Aorta (tissue), 5 donors: ENCODE measurements around the gene NBEAL1. TPM values are rescaled to one million over a fixed set of nuclear protein-coding genes. Genes with fewer than 3 reads are reported as not detected.
"Not testable (repeated sequence)": the region's sequence is repeated elsewhere in the genome, so short reads cannot be mapped to it uniquely, and the experiment has no call there.

ENCODE experiments used
- ATAC-seq: fragments of 200-7000 bp; cut with Tn5 transposase; one replicate; pipeline ENCODE4 v1.9.1; 2022; ENCODE audit warnings: moderate library complexity; ENCODE audit not compliant: low FRiP score
- DNase-seq, 2 donors: peaks; one replicate each; pipeline ENCODE4 v3.0.0-alpha.2; 2020
- H3K27ac ChIP-seq, 2 donors: one replicate each; pipeline ENCODE4 v1.5.1; 2013; ENCODE audit warnings: low read length in 2 of 2, mild to moderate bottlenecking in 2 of 2, moderate library complexity in 2 of 2, control low read depth in 1 of 2, inconsistent platforms in 1 of 2, low read depth in 1 of 2
- H3K27me3 ChIP-seq, 2 donors: one replicate each; pipeline ENCODE4 v1.6.1; 2013; ENCODE audit warnings: control low read depth in 1 of 2, low read length in 1 of 2, mild to moderate bottlenecking in 1 of 2, moderate library complexity in 1 of 2; ENCODE audit not compliant: insufficient read depth in 2 of 2, control insufficient read depth in 1 of 2
- H3K36me3 ChIP-seq, 2 donors: one replicate each; pipeline ENCODE4 v1.6.1; 2013; ENCODE audit warnings: control low read depth in 1 of 2, low read length in 1 of 2, mild to moderate bottlenecking in 1 of 2; ENCODE audit not compliant: insufficient read depth in 2 of 2, control insufficient read depth in 1 of 2
- H3K4me1 ChIP-seq, 2 donors: one replicate each; pipeline ENCODE4 v1.6.1; 2013; ENCODE audit warnings: low read length in 2 of 2, control low read depth in 1 of 2, mild to moderate bottlenecking in 1 of 2, moderate library complexity in 1 of 2; ENCODE audit not compliant: insufficient read depth in 2 of 2, control insufficient read depth in 1 of 2
- H3K4me3 ChIP-seq, 2 donors: one replicate each; pipeline ENCODE4 v1.5.1; 2013; ENCODE audit warnings: low read length in 2 of 2, control low read depth in 1 of 2, mild to moderate bottlenecking in 1 of 2
- H3K9me3 ChIP-seq: one replicate; pipeline ENCODE4 v1.6.1; 2013; ENCODE audit warnings: mild to moderate bottlenecking, low read length; ENCODE audit not compliant: control insufficient read depth
- WGBS, 2 donors: extraction: QIAGEN DNeasy Blood & Tissue Kit; methylation state at CpG; one replicate each; pipeline ENCODE4 v1.1.7; 2013; 5-methylcytosine and 5-hydroxymethylcytosine counted together
- intact Hi-C, 2 donors: fragments of 100-400 bp; cut with DNase I; formaldehyde crosslinking; loops; one replicate each; pipeline versions ENCODE4 v1.14.2 to v1.15.0; 2022
- polyA plus RNA-seq, 2 donors: library from polyadenylated mRNA; stranded (reverse); fragments of 200-250 nt; gene quantifications; one replicate each; pipeline ENCODE4 v1.2.3, GENCODE V29; 2013
- total RNA-seq, 2 donors: library from RNA; stranded (reverse); fragmentation: NEBNext Ultra II Directional; extraction: Animal tissue kit (Norgen Biotek cat#: 25700); gene quantifications; one replicate each; pipeline ENCODE4 v1.2.1, GENCODE V29; 2021
- donor health status: healthy with polysubstance abuse.
- donor health status: Bipolar disorder and iron deficiency.
- donor health status: DM: no; HTN: no; CAD: no.
- donor health status: DM: no; HTN: no; CAD: no.
- donor health status: DM: yes; HTN: yes; CAD: no.

NBEAL1 gene
- total and polyA plus RNA-seq, 4 donors: 15.0 to 178 (median 41.9) TPM

DNA sequence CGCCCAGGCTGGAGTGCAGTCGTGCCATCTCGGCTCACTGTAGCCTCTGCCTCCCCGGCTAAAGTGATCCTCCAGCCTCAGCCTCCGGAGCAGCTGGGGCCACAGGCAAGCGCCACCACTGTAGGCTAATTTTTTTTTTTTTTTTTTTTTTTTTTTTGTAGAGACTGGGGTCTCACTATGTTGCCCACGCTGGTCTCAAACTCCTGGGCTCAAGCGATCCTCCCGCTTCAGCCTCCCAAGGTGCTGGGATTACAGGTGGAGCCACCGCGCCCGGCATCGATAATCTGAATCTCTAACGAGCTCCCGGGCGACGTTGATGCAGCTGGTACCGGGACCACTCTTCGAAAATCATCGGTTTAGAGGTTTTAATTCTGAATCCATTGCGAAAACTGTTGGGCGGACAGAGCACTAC lies 223.6 kb downstream of the NBEAL1 start:
- no peaks in the 10 kb centered on the region for H3K36me3 ChIP-seq
- DNase-seq (no peak), ATAC-seq (no peak)
- WGBS, 2 donors: 18 to 23% methylated on average over 22 of the region's 22 CpGs
- intact Hi-C loops: loop anchor here in 1 of 2 donors (5.0 kb wide), 1 partner anchor 326 kb away; the partner anchor contains the start of genes CARF and WDR12
- no peaks in the 10 kb centered on the region for H3K9me3 ChIP-seq
- peak overlapping the region in 1 of 2 donors; percentile 22 for H3K27ac ChIP-seq
- no peaks in the 10 kb centered on the region for H3K27me3 ChIP-seq
- peak overlapping the region; percentile 42 to 45 for H3K4me3 ChIP-seq
- peaks cover 0 to 2% of the 10 kb centered on the region in 2 donors for H3K4me1 ChIP-seq

- WGBS, 2 donors: 0% methylated on average over 70 to 80 of the region's 80 CpGs
These were observed 224.2 kb downstream of the NBEAL1 start, which contains the start of gene CYP20A1 for GRCh38 chr2:203238704-203239526. CYP20A1 (plus strand) TSS chr2:203239018; CDS start chr2:203239063, 45 bp downstream.

DNA sequence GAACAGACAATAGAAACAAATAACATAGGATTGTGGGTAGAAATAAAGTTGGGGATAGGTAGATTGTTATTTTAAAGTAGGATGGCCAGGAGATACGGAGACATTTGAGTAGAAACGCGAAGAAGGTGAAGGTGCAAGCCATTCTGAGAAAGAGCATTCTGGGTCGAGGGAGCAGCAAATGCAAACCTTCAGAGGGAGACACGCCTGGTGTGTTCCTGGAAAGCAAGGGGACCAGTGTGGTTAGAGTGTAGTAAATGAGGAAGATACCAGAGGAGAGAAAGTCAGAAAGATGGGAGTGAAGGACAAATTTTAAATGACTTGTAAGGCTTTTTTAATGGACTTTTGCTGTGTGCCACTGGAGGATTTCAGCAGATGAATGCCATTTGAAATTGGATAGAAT lies 225.8 kb downstream of the NBEAL1 start:
- no peak for ATAC-seq
- Histone ChIP-seq H3K27ac (no peak overlapping the region), H3K4me3 (peak overlapping the region in 1 of 2 donors; percentile 14)

More at GRCh38 chr2:203238704-203239526, 224.2 kb downstream of the NBEAL1 start, which contains the start of gene CYP20A1:
- H3K27ac ChIP-seq: peak within 1 kb of the TSS; percentile 63 to 93
- DNase-seq (peak; percentile 98 to 99), ATAC-seq (peak; percentile 99)
- no peaks in the 10 kb centered on the region for H3K36me3 ChIP-seq
- H3K27me3 ChIP-seq: no peaks in the 10 kb centered on the region
- H3K4me1 ChIP-seq: peaks cover 0 to 2% of the 10 kb centered on the region in 2 donors
- intact Hi-C loops: loop anchor here in 1 of 2 donors (5.0 kb wide), 1 partner anchor 327 kb away; the partner anchor contains the start of genes CARF and WDR12
- peak within 1 kb of the TSS; percentile 79 to 92 for H3K4me3 ChIP-seq
- H3K9me3 ChIP-seq: no peaks in the 10 kb centered on the region

DNA sequence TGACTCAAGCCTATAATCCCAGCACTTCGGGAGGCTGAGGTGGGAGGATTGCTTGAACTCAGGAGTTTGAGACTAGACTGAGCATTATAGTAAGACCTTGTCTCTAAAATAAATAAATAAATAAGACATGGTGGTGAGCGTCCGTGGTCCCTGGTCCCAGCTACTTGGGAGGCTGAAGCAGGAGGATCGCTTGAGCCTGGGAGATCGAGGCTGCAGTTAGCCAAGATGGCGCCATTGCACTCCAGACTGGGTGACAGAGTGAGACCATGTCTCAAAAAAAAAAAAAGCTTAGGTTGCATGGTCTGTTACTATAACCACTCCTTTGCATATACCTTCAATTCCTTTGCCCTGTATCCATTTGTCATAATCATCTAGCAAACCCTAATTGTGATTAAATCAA lies 227.8 kb downstream of the NBEAL1 start:
- H3K9me3 ChIP-seq: no peaks in the 10 kb centered on the region
- H3K4me3 ChIP-seq: no peak overlapping the region
- ATAC-seq (no peak), DNase-seq (no peak)
- H3K36me3 ChIP-seq: no peaks in the 10 kb centered on the region
- WGBS, 2 donors: 96 to 97% methylated on average over 6 of the region's 6 CpGs
- no peak overlapping the region for H3K27ac ChIP-seq
- H3K27me3 ChIP-seq: no peaks in the 10 kb centered on the region
- H3K4me1 ChIP-seq: peaks cover 0 to 2% of the 10 kb centered on the region in 2 donors
- intact Hi-C loops: no loop called here

More for the DNA sequence above, 225.8 kb downstream of the NBEAL1 start:
- no peak for DNase-seq
- Histone ChIP-seq H3K9me3 (no peaks in the 10 kb centered on the region), H3K4me1 (peaks cover 0 to 2% of the 10 kb centered on the region in 2 donors), H3K36me3 (no peaks in the 10 kb centered on the region), H3K27me3 (no peaks in the 10 kb centered on the region)
- WGBS, 2 donors: 90% methylated on average over 5 of the region's 5 CpGs
- intact Hi-C loops: no loop called here

DNA sequence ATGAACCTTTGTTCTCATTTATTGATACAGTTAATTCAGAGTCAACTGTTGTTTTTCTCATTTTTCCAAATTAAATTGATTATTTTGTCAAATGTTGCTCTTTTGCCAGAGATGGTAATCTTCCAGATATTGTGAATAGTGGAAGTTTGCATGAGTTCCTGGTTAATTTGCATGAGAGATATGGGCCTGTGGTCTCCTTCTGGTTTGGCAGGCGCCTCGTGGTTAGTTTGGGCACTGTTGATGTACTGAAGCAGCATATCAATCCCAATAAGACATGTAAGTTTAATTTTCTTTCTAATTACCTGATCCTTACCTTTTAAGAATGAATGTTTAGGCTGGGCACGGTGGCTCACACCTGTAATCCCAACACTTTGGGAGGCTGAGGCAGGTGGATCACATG lies 232.0 kb downstream of the NBEAL1 start:
- Histone ChIP-seq H3K9me3 (no peaks in the 10 kb centered on the region), H3K36me3 (no peaks in the 10 kb centered on the region), H3K27ac (no peak overlapping the region), H3K4me3 (no peak overlapping the region), H3K27me3 (no peaks in the 10 kb centered on the region), H3K4me1 (no peaks in the 10 kb centered on the region)
- WGBS, 2 donors: 94 to 96% methylated on average over 3 of the region's 3 CpGs
- no peak for DNase-seq
- intact Hi-C loops: no loop called here
- ATAC-seq: no peak

- intact Hi-C loops: no loop called here
- DNase-seq (no peak), ATAC-seq (no peak)
- Histone ChIP-seq H3K4me3 (no peak overlapping the region), H3K4me1 (no peaks in the 10 kb centered on the region), H3K9me3 (no peaks in the 10 kb centered on the region), H3K27ac (no peak overlapping the region), H3K36me3 (peaks cover 4 to 5% of the 10 kb centered on the region in 2 donors), H3K27me3 (no peaks in the 10 kb centered on the region)
- 95 to 98% methylated on average over 13 of the region's 13 CpGs for WGBS, 2 donors
These were observed 238.1 kb downstream of the NBEAL1 start for GRCh38 chr2:203252818-203253217.

- DNase-seq, intact Hi-C loops, H3K27ac ChIP-seq, H3K27me3 ChIP-seq, H3K4me1 ChIP-seq, H3K9me3 ChIP-seq, H3K4me3 ChIP-seq, ATAC-seq, H3K36me3 ChIP-seq: not testable (repeated sequence)
- WGBS, 2 donors: 70 to 75% methylated on average over 10 of the region's 10 CpGs
These were observed 238.9 kb downstream of the NBEAL1 start for GRCh38 chr2:203253422-203254095.

DNA sequence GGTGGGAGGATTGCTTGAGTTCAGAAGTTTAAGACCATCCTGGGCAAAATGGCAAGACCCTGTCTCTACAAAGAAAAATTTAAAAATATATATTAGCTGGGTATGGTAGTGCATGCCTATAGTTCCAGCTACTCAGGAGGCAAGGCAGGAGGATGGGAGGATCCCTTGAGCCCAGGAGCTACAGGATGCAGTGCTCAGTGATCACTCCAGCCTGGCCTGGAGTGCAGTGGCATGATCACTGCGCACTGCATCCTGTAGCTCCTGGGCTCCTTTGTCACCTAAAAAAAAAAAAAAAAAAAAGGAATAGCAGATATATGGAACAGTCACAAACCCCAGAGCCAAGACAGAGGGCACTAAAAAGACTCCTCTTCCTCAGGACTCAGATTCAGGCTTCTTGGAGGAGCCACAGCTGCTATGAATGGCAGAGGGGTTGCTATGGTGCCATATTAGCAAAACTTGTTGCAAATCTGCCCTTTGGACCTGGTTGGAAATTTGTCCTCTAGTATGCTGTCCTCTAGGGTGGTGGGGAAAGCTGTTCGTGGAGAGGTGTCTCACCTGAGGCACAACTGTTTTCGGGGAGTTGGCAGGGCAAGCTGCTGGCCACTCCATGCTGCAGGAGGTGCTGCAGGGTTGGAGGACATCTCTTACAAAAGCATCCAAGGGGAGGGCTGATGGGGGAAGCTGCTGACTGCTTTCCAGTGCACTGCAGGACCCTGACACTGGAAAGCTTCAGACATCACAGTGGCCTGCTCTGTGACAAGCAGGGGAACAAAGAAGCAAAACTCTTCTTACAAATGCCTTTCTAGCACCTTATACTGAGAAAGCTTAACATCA lies 246.9 kb downstream of the NBEAL1 start:
- intact Hi-C loops: no loop called here
- ATAC-seq (no peak), DNase-seq (no peak)
- H3K36me3 ChIP-seq: peaks cover 0 to 2% of the 10 kb centered on the region in 2 donors
- no peaks in the 10 kb centered on the region for H3K4me1 ChIP-seq
- 89 to 93% methylated on average over 3 of the region's 3 CpGs for WGBS, 2 donors
- H3K27ac ChIP-seq: no peak overlapping the region
- H3K4me3 ChIP-seq: no peak overlapping the region
- no peaks in the 10 kb centered on the region for H3K27me3 ChIP-seq
- no peaks in the 10 kb centered on the region for H3K9me3 ChIP-seq
